ENCODE data around the gene CAPZB.

DNA sequence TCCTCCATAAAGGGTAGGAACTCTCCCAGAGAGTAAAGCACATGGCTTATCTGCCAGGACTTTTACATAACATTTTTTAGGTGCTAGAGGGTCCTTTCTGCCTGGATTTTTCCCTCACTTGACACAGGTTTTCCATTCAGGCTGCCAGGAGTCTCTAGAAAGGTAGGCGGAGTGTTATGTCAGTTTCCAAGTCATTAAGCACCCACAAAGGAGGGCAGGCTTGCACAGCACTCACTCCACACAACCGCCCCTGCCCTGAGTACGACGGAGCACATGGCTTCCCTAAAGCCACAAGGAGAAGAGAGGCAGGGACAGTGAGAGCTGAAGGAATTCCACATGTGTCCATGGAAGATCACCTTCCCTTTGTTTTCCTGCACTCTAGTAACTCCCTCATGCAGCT, 55.7 kb downstream of the CAPZB start:
- TF ChIP-seq, protein P1, sequence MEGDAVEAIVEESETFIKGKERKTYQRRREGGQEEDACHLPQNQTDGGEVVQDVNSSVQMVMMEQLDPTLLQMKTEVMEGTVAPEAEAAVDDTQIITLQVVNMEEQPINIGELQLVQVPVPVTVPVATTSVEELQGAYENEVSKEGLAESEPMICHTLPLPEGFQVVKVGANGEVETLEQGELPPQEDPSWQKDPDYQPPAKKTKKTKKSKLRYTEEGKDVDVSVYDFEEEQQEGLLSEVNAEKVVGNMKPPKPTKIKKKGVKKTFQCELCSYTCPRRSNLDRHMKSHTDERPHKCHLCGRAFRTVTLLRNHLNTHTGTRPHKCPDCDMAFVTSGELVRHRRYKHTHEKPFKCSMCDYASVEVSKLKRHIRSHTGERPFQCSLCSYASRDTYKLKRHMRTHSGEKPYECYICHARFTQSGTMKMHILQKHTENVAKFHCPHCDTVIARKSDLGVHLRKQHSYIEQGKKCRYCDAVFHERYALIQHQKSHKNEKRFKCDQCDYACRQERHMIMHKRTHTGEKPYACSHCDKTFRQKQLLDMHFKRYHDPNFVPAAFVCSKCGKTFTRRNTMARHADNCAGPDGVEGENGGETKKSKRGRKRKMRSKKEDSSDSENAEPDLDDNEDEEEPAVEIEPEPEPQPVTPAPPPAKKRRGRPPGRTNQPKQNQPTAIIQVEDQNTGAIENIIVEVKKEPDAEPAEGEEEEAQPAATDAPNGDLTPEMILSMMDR (IDR thresholded peaks at IDR 0.05; ENCODE audit: insufficient read depth, low read length) = no peak
- TF ChIP-seq, protein P2, sequence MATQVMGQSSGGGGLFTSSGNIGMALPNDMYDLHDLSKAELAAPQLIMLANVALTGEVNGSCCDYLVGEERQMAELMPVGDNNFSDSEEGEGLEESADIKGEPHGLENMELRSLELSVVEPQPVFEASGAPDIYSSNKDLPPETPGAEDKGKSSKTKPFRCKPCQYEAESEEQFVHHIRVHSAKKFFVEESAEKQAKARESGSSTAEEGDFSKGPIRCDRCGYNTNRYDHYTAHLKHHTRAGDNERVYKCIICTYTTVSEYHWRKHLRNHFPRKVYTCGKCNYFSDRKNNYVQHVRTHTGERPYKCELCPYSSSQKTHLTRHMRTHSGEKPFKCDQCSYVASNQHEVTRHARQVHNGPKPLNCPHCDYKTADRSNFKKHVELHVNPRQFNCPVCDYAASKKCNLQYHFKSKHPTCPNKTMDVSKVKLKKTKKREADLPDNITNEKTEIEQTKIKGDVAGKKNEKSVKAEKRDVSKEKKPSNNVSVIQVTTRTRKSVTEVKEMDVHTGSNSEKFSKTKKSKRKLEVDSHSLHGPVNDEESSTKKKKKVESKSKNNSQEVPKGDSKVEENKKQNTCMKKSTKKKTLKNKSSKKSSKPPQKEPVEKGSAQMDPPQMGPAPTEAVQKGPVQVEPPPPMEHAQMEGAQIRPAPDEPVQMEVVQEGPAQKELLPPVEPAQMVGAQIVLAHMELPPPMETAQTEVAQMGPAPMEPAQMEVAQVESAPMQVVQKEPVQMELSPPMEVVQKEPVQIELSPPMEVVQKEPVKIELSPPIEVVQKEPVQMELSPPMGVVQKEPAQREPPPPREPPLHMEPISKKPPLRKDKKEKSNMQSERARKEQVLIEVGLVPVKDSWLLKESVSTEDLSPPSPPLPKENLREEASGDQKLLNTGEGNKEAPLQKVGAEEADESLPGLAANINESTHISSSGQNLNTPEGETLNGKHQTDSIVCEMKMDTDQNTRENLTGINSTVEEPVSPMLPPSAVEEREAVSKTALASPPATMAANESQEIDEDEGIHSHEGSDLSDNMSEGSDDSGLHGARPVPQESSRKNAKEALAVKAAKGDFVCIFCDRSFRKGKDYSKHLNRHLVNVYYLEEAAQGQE (IDR thresholded peaks at IDR 0.05; ENCODE audit: insufficient replicate concordance, low read depth) = no peak
